HepG2 (cell line): Measurements from ENCODE around the gene HEATR1. TPM values are rescaled to one million over a fixed set of nuclear protein-coding genes. Genes with fewer than 3 reads are reported as not detected.

Experiments
- ASH2L ChIP-seq: fragments of 300-600, 200-600 bp; sonication (generic); IDR thresholded peaks from 2 replicates; pipeline ENCODE4 v1.7.0; 2017; ENCODE audit warnings: low read depth, mild to moderate bottlenecking, moderate library complexity, mixed read lengths, low read length; ENCODE audit not compliant: insufficient read length
- BRD4 ChIP-seq: sonication (generic); formaldehyde crosslinking; IDR thresholded peaks from 2 replicates; pipeline ENCODE4 v1.4.0; 2020; ENCODE audit warnings: missing genetic modification reagents
- DPF2 ChIP-seq: sonication (generic); formaldehyde crosslinking; IDR thresholded peaks from 2 replicates; pipeline ENCODE4 v1.4.0; 2020; ENCODE audit warnings: mild to moderate bottlenecking, low read depth, missing genetic modification reagents, borderline replicate concordance
- HMG20A ChIP-seq: IDR thresholded peaks from 2 replicates; pipeline ENCODE4 v1.6.1; 2016; ENCODE audit warnings: borderline replicate concordance
- IKZF4 ChIP-seq: sonication (generic); formaldehyde crosslinking; IDR thresholded peaks from 2 replicates; pipeline ENCODE4 v1.5.1; 2020; ENCODE audit warnings: borderline replicate concordance, mild to moderate bottlenecking, low read depth, missing genetic modification reagents; ENCODE audit errors: not compliant biosample characterization
- KMT2A ChIP-seq: sonication (generic); formaldehyde crosslinking; IDR thresholded peaks from 2 replicates; pipeline ENCODE4 v1.4.0; 2020; ENCODE audit warnings: missing genetic modification reagents
- NCOA1 ChIP-seq: sonication (generic); formaldehyde crosslinking; IDR thresholded peaks from 2 replicates; pipeline ENCODE4 v1.9.0; 2021; ENCODE audit warnings: missing genetic modification reagents
- NFATC3 ChIP-seq: sonication (generic); formaldehyde crosslinking; IDR thresholded peaks from 2 replicates; pipeline ENCODE4 v1.5.1; 2020; ENCODE audit warnings: mild to moderate bottlenecking, missing genetic modification reagents
- POLR2AphosphoS5 ChIP-seq: IDR thresholded peaks from 2 replicates; pipeline ENCODE4 v1.6.1; 2012; ENCODE audit warnings: low read depth, low read length
- RAD51 ChIP-seq: fragments of 450-650 bp; IDR thresholded peaks from 2 replicates; pipeline ENCODE4 v1.6.1; 2016; ENCODE audit warnings: borderline replicate concordance
- REPIN1 ChIP-seq: sonication (generic); formaldehyde crosslinking; IDR thresholded peaks from 2 replicates; pipeline ENCODE4 v1.8.0; 2022; ENCODE audit warnings: missing genetic modification reagents, low read depth, mild to moderate bottlenecking, borderline replicate concordance
- SMAD1 ChIP-seq: sonication (generic); formaldehyde crosslinking; IDR thresholded peaks from 2 replicates; pipeline ENCODE4 v1.4.0; 2020; ENCODE audit warnings: missing genetic modification reagents, low read depth, mild to moderate bottlenecking, borderline replicate concordance
- THAP7 ChIP-seq: sonication (generic); formaldehyde crosslinking; IDR thresholded peaks from 2 replicates; pipeline ENCODE4 v1.8.1; 2023; ENCODE audit warnings: mild to moderate bottlenecking, missing genetic modification reagents
- YEATS2 ChIP-seq: sonication (generic); formaldehyde crosslinking; IDR thresholded peaks from 2 replicates; pipeline ENCODE4 v1.4.0; 2020; ENCODE audit warnings: missing genetic modification reagents, borderline replicate concordance
- ZHX2 ChIP-seq, 2 experiments: sonication (generic) in 1 of 2; formaldehyde crosslinking in 1 of 2; IDR thresholded peaks; 2 replicates each; pipeline versions ENCODE4 v1.6.1 to v1.9.0; 2014 to 2022; ENCODE audit warnings: antibody characterized with exemption in 1 of 2, borderline replicate concordance in 1 of 2, inconsistent platforms in 1 of 2, low read depth in 1 of 2, missing genetic modification reagents in 1 of 2
- ZKSCAN5 ChIP-seq: sonication (generic); formaldehyde crosslinking; IDR thresholded peaks from 2 replicates; pipeline ENCODE4 v1.5.1; 2020; ENCODE audit warnings: mild to moderate bottlenecking, missing genetic modification reagents
- ZNF30 ChIP-seq: sonication (generic); formaldehyde crosslinking; IDR thresholded peaks from 2 replicates; pipeline ENCODE4 v1.5.0; 2020; ENCODE audit warnings: mild to moderate bottlenecking, missing genetic modification reagents
- ZNF329 ChIP-seq: sonication (generic); formaldehyde crosslinking; IDR thresholded peaks from 2 replicates; pipeline ENCODE4 v1.9.0; 2021; ENCODE audit warnings: low read depth, mild to moderate bottlenecking, missing genetic modification reagents
- ZNF672 ChIP-seq: sonication (generic); formaldehyde crosslinking; IDR thresholded peaks from 2 replicates; pipeline ENCODE4 v1.8.1; 2022; ENCODE audit warnings: missing genetic modification reagents
- polyA plus RNA-seq, 8 experiments: library from polyadenylated mRNA; depleted of rRNA in 3 of 8; stranded (reverse) in 7 of 8; unstranded in 1 of 8; fragments of >200 nt; fragmentation: Illumina TruSeq in 4 of 8; extraction: Trizol in 4 of 8; gene quantifications; 2 replicates each; pipeline versions ENCODE4 v1.2.1 to v1.2.3, GENCODE V29; 2011 to 2016; ENCODE audit warnings: low read depth in 4 of 8, missing spikeins in 1 of 8, mixed read lengths in 1 of 8; ENCODE audit not compliant: insufficient read depth in 1 of 8
- total RNA-seq, 5 experiments: library from RNA; depleted of rRNA; stranded (reverse); fragments of >200 nt; fragmentation: Illumina TruSeq; extraction: Trizol; gene quantifications; 2 replicates each; pipeline ENCODE4 v1.2.3, GENCODE V29; 2016; ENCODE audit warnings: low read depth in 1 of 5
- TF ChIP-seq, protein P1 (sequence below): IDR thresholded peaks from 2 replicates; pipeline ENCODE4 v1.6.1; 2016
- TF ChIP-seq, protein P2 (sequence below): sonication (generic); formaldehyde crosslinking; IDR thresholded peaks from 2 replicates; pipeline ENCODE4 v1.4.0; 2020; ENCODE audit warnings: mild to moderate bottlenecking, low read depth, missing genetic modification reagents

Gene HEATR1
- total and polyA plus RNA-seq, 2 of the 13 experiments (the other 11 are each of a cell fraction or from before 2014, with no cell fraction given), result 10.2 to 45.8 TPM

GRCh38 chr1:236515443-236515958, 88.8 kb downstream of the HEATR1 start (continued):
- TF ChIP-seq ZHX2 (IDR thresholded peaks at IDR 0.05; ENCODE audit: low read depth) (no peak), ZHX2 (CRISPR knock-in tag; IDR thresholded peaks at IDR 0.05; ENCODE audit: borderline replicate concordance) (no peak), ZNF329 (no peak), IKZF4 (CRISPR knock-in tag) (no peak), ASH2L (peak; percentile 80), RAD51 (no peak), BRD4 (CRISPR knock-in tag) (no peak), POLR2AphosphoS5 (no peak), ZNF30 (no peak), HMG20A (CRISPR knock-in tag) (no peak), YEATS2 (CRISPR knock-in tag) (no peak), NFATC3 (CRISPR knock-in tag) (no peak), THAP7 (CRISPR knock-in tag) (no peak), NCOA1 (CRISPR knock-in tag) (no peak), SMAD1 (no peak), ZNF672 (CRISPR knock-in tag) (no peak), KMT2A (CRISPR knock-in tag) (no peak), DPF2 (CRISPR knock-in tag) (no peak), REPIN1 (CRISPR knock-in tag) (no peak; the same call in 1 of the 2 replicates), ZKSCAN5 (CRISPR knock-in tag) (no peak)
- TF ChIP-seq, protein P1, sequence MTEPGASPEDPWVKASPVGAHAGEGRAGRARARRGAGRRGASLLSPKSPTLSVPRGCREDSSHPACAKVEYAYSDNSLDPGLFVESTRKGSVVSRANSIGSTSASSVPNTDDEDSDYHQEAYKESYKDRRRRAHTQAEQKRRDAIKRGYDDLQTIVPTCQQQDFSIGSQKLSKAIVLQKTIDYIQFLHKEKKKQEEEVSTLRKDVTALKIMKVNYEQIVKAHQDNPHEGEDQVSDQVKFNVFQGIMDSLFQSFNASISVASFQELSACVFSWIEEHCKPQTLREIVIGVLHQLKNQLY, result peak; percentile 49; the same call in 1 of the 2 replicates
- TF ChIP-seq, protein P2, sequence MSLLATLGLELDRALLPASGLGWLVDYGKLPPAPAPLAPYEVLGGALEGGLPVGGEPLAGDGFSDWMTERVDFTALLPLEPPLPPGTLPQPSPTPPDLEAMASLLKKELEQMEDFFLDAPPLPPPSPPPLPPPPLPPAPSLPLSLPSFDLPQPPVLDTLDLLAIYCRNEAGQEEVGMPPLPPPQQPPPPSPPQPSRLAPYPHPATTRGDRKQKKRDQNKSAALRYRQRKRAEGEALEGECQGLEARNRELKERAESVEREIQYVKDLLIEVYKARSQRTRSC (CRISPR knock-in tag), result no peak
